Measurements from ENCODE around the gene NES. TPM values are rescaled to one million over a fixed set of nuclear protein-coding genes. Genes with fewer than 3 reads are reported as not detected.

NES gene
- total RNA-seq, 1 experiment from 2014 or later: 168 TPM

DNA sequence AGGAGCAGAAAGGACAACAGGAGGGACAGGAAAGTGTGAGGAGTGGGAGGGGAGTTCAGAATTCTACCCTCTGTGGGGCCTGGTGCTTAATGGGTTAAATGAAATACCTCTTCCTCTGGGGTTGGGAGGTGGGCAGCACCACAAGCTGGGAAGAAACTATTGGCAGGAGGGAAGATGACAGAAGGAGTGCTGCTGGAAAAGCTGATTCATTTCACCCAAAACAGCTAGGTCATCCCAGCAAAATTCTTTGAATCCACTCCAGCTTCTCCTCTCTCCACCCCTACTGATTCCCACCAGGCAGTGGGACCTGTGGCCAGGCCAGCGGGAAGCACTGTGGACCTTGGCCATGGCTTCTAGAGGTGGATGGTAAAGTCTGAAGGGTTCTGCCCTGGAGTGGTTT lies 22.5 kb downstream of the NES start:
- Histone ChIP-seq H3K4ac (ENCODE audit: low read depth, low read length) (no peak overlapping the region), H3K4me2 (ENCODE audit: insufficient read depth, insufficient read length, low read length) (no peak overlapping the region), H2BK15ac (ENCODE audit: low read depth, low read length) (no peak overlapping the region), H3K9ac (ENCODE audit: extremely low read depth, insufficient read length, low read length) (no peak overlapping the region), H4K8ac (replicated peaks; ENCODE audit: insufficient read length, low read depth, low read length) (no peak overlapping the region), H4K5ac (ENCODE audit: insufficient read length, low read depth, low read length) (no peak overlapping the region), H2BK20ac (ENCODE audit: low read depth, low read length, poor library complexity, severe bottlenecking) (no peak overlapping the region), H3K56ac (ENCODE audit: insufficient read length, low read depth, low read length) (no peak overlapping the region), H2BK5ac (ENCODE audit: insufficient read length, low read length) (no peak overlapping the region), H2BK120ac (ENCODE audit: low read depth, low read length, poor library complexity, severe bottlenecking) (no peak overlapping the region), H4K20me1 (ENCODE audit: control insufficient read depth, insufficient read depth, insufficient read length) (no peaks in the 10 kb centered on the region), H3K9me3 (ENCODE audit: control insufficient read depth, low read depth, low read length) (no peaks in the 10 kb centered on the region), H3K4me1 (ENCODE audit: insufficient read depth, low read length) (no peaks in the 10 kb centered on the region; the same call in 1 of the 2 replicates), H3T11ph (ENCODE audit: low read length) (no peak overlapping the region), H2AFZ (ENCODE audit: low read length) (no peak overlapping the region), H4K91ac (ENCODE audit: insufficient read length, low read depth, low read length) (no peak overlapping the region), H2AK5ac (ENCODE audit: insufficient read length, low read length) (no peak overlapping the region), H2BK12ac (ENCODE audit: insufficient read length, low read depth, low read length) (no peak overlapping the region), H3K23me2 (ENCODE audit: insufficient read length, low read depth, low read length, poor library complexity, severe bottlenecking) (peaks cover 10% of the 10 kb centered on the region), H3K79me1 (ENCODE audit: insufficient read depth, low read depth, low read length, poor library complexity, severe bottlenecking) (no peaks in the 10 kb centered on the region), H3K23ac (ENCODE audit: insufficient read length, low read depth, low read length) (no peak overlapping the region), H3K18ac (ENCODE audit: insufficient read length, low read depth, low read length) (no peak overlapping the region), H3K27me3 (ENCODE audit: insufficient read depth, low read length) (no peaks in the 10 kb centered on the region; the same call in 1 of the 2 replicates), H3K79me2 (ENCODE audit: insufficient read depth, low read length) (no peaks in the 10 kb centered on the region), H3K14ac (ENCODE audit: insufficient read depth, low read length) (no peak overlapping the region), H3K27ac (ENCODE audit: insufficient read length, low read depth, low read length) (no peak overlapping the region)
- no peak for DNase-seq
- Mint-ChIP-seq H3K4me1 (peaks cover 40 to 42% of the 10 kb centered on the region in 2 experiments), H3K4me3 (no peak overlapping the region; a peak in 1 of 5 replicates), H3K27ac (no peak overlapping the region), H3K36me3 (ENCODE audit: insufficient read depth in 1 of 3, low read depth in 3 of 3) (no peaks in the 10 kb centered on the region), H3K9me3 (no peaks in the 10 kb centered on the region), H3K27me3 (ENCODE audit: low read depth) (peaks cover 96% of the 10 kb centered on the region)
- TF ChIP-seq, protein P1, sequence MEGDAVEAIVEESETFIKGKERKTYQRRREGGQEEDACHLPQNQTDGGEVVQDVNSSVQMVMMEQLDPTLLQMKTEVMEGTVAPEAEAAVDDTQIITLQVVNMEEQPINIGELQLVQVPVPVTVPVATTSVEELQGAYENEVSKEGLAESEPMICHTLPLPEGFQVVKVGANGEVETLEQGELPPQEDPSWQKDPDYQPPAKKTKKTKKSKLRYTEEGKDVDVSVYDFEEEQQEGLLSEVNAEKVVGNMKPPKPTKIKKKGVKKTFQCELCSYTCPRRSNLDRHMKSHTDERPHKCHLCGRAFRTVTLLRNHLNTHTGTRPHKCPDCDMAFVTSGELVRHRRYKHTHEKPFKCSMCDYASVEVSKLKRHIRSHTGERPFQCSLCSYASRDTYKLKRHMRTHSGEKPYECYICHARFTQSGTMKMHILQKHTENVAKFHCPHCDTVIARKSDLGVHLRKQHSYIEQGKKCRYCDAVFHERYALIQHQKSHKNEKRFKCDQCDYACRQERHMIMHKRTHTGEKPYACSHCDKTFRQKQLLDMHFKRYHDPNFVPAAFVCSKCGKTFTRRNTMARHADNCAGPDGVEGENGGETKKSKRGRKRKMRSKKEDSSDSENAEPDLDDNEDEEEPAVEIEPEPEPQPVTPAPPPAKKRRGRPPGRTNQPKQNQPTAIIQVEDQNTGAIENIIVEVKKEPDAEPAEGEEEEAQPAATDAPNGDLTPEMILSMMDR (conservative IDR thresholded peaks at IDR 0.05): no peak
- no CpG with 5 or more reads among the region's 1 CpG for WGBS (ENCODE audit: extremely low coverage, insufficient read length, low lambda C conversion rate)

Data from H9 (cell line).